Measurements from ENCODE around the gene VEPH1. TPM values are rescaled to one million over a fixed set of nuclear protein-coding genes. Genes with fewer than 3 reads are reported as not detected.
A peak's percentile ranks its signal among the peaks of the same experiment; 100 is the strongest.

The VEPH1 gene
- total and polyA plus RNA-seq, 9 of the 15 experiments (the other 6 are each of a cell fraction or from before 2014, with no cell fraction given) = 4.5 to 15.6 (median 5.8) TPM

DNA sequence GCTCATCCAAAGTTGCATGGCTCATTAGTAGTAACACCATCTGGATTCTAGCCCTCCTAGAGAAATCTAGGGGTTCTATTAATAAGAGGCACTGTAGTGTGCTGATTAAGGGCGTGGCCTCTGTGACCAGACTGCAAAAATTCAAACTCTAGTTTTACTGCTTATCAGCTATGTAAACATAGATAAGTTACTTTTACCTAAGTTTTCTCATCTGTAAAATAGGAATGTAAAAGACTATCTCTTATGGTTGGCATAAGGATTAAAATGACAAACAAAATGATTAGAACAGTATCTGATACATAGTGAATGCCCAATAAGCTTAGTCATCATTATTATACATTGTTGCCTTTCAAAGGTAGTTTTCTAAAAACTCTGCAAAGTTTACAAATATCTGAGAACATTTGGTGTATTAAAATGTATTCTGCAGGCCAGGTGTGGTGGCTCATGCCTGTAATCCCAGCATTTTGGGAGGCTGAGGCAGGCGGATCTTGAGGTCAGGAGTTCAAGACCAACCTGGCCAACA, 62.1 kb downstream of the VEPH1 start (continued):
- TF ChIP-seq SAP30 (IDR thresholded peaks at IDR 0.05; ENCODE audit: borderline replicate concordance, insufficient read depth, low read depth, low read length, poor library complexity, severe bottlenecking) (no peak), FOXA3 (CRISPR knock-in tag; conservative IDR thresholded peaks at IDR 0.05 in 1 of 2, IDR thresholded peaks at IDR 0.05 in 1 of 2) (peak in 1 of 2 experiments; percentile 89; a peak in 2 of 4 replicates), MAFF (IDR thresholded peaks at IDR 0.05; ENCODE audit: low read length) (peak; percentile 83), ZNF584 (CRISPR knock-in tag; IDR thresholded peaks at IDR 0.05; ENCODE audit: low read depth) (no peak), ADNP (tag; IDR thresholded peaks at IDR 0.05) (peak; percentile 55; the same call in 1 of the 2 replicates), RBM17 (IDR thresholded peaks at IDR 0.05; ENCODE audit: borderline replicate concordance, low read depth, low read length) (no peak), CSDE1 (IDR thresholded peaks at IDR 0.05) (no peak), ZNF316 (IDR thresholded peaks at IDR 0.05) (peak; percentile 93), DPF2 (IDR thresholded peaks at IDR 0.05) (no peak), ZNF695 (CRISPR knock-in tag; IDR thresholded peaks at IDR 0.05) (no peak)

DNA sequence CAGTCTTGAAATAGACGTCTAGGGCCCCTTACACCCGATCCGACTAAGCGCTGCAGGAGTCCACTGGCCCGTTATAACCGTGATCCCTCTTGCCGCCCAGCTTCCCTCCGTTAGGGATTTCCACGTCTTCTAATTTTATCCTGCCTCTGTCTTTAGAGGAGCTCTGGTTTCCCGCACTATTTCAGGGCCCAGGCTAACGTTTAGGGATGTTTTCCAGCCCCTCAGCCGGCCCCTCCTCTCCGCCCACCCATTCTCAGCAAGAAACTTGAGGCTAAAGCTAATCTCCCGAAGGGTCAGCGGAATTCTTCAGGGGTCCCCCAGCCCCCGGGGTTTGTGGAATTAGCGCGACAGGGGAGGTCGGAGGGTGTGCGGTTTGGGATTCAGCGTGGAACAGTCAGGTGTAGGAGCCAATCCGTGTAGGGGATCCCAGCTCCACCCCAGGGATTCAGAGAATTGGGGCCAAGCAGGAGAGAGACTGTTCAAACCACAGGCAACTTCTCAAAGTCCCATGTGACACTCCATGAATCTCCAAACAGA, 65.0 kb downstream of the VEPH1 start:
- intact Hi-C loops (cut with micrococcal nuclease) (no loop called here), in situ Hi-C loops (cut with MboI) (no loop called here)
- ChIA-PET POLR2A (interaction anchor here (0.6 to 0.7 kb wide), 2 partner anchors 31 to 90 kb away, joined by 3 read pairs; no protein-coding TSS in a partner anchor), CTCF (ENCODE audit: low intra/inter-chr PET ratio) (no interaction called here)
- peaks cover 12 to 14% of the 10 kb centered on the region in 2 experiments for H3K4me1 ChIP-seq (replicated peaks in 1 of 2; ENCODE audit: control insufficient read depth in 2 of 2, insufficient read depth in 2 of 2, low read length in 2 of 2)
- DNase-seq (ENCODE audit: extremely low read depth in 1 of 4, low spot score in 3 of 4) = peak in 1 of 4 experiments; percentile 7
- no peak for FAIRE-seq
- 3% methylated on average over 21 of the region's 22 CpGs for WGBS (ENCODE audit: insufficient coverage, low coverage, missing lambda C conversion rate)
- no peak overlapping the region for H3K27ac ChIP-seq (ENCODE audit: extremely low read depth, low read depth, low read length)
- no TSS peak for BruUV-seq (replicated peaks)
- H3K9ac ChIP-seq (ENCODE audit: insufficient read depth in 1 of 2, low read depth in 2 of 2, low read length in 2 of 2) = peak overlapping the region in 1 of 2 experiments; percentile 43; a peak in 2 of 4 replicates
- H4K20me1 ChIP-seq (replicated peaks; ENCODE audit: control insufficient read depth, insufficient read depth, low read length) = no peaks in the 10 kb centered on the region
- H3K4me2 ChIP-seq (ENCODE audit: insufficient read depth, low read length) = peak overlapping the region; percentile 61
- TF ChIP-seq, protein P1, sequence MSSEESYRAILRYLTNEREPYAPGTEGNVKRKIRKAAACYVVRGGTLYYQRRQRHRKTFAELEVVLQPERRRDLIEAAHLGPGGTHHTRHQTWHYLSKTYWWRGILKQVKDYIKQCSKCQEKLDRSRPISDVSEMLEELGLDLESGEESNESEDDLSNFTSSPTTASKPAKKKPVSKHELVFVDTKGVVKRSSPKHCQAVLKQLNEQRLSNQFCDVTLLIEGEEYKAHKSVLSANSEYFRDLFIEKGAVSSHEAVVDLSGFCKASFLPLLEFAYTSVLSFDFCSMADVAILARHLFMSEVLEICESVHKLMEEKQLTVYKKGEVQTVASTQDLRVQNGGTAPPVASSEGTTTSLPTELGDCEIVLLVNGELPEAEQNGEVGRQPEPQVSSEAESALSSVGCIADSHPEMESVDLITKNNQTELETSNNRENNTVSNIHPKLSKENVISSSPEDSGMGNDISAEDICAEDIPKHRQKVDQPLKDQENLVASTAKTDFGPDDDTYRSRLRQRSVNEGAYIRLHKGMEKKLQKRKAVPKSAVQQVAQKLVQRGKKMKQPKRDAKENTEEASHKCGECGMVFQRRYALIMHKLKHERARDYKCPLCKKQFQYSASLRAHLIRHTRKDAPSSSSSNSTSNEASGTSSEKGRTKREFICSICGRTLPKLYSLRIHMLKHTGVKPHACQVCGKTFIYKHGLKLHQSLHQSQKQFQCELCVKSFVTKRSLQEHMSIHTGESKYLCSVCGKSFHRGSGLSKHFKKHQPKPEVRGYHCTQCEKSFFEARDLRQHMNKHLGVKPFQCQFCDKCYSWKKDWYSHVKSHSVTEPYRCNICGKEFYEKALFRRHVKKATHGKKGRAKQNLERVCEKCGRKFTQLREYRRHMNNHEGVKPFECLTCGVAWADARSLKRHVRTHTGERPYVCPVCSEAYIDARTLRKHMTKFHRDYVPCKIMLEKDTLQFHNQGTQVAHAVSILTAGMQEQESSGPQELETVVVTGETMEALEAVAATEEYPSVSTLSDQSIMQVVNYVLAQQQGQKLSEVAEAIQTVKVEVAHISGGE (CRISPR knock-in tag; IDR thresholded peaks at IDR 0.05) = 0 out of 6 replicates have a peak, but pooled peaks of 1 of the 3 experiments have one; percentile 12
- no peak for TF ChIP-seq NCOR1 (IDR thresholded peaks at IDR 0.05)
- TF ChIP-seq, protein P2, sequence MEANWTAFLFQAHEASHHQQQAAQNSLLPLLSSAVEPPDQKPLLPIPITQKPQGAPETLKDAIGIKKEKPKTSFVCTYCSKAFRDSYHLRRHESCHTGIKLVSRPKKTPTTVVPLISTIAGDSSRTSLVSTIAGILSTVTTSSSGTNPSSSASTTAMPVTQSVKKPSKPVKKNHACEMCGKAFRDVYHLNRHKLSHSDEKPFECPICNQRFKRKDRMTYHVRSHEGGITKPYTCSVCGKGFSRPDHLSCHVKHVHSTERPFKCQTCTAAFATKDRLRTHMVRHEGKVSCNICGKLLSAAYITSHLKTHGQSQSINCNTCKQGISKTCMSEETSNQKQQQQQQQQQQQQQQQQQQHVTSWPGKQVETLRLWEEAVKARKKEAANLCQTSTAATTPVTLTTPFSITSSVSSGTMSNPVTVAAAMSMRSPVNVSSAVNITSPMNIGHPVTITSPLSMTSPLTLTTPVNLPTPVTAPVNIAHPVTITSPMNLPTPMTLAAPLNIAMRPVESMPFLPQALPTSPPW (CRISPR knock-in tag; IDR thresholded peaks at IDR 0.05) = 0 out of 2 replicates have a peak, but pooled peaks have one; percentile 11
- no peak for ATAC-seq
- H3K9me1 ChIP-seq (ENCODE audit: control insufficient read depth, insufficient read depth, low read length) = no peaks in the 10 kb centered on the region
- peak overlapping the region; percentile 30 for H3K4me3 ChIP-seq
- H3K36me3 ChIP-seq (ENCODE audit: control insufficient read depth, insufficient read depth, low read length) = no peaks in the 10 kb centered on the region
- peaks cover 4 to 21% of the 10 kb centered on the region in 2 experiments; a peak in 3 of 5 replicates for H3K27me3 ChIP-seq (ENCODE audit: control insufficient read depth in 2 of 2, insufficient read depth in 2 of 2, low read length in 2 of 2)
- H3K9me3 ChIP-seq (replicated peaks; ENCODE audit: control insufficient read depth, insufficient read depth, low read depth, low read length) = no peaks in the 10 kb centered on the region
- no peaks in the 10 kb centered on the region for H3K79me2 ChIP-seq (ENCODE audit: control insufficient read depth, insufficient read depth, low read length)
- H2AFZ ChIP-seq (ENCODE audit: low read depth, low read length) = peak overlapping the region; percentile 75
